Tibial nerve (tissue), 4 donors: ENCODE measurements around the gene GPR35. TPM values are rescaled to one million over a fixed set of nuclear protein-coding genes. Genes with fewer than 3 reads are reported as not detected.

Source experiments
- DNase-seq, 2 donors: peaks; one replicate each; pipeline ENCODE4 v3.0.0-alpha.2; 2019; ENCODE audit warnings: low spot score in 2 of 2
- H3K27ac ChIP-seq, 4 donors: fragments of 200-600 bp; sonication (generic) in 3 of 4; one replicate each; pipeline ENCODE4 v1.5.1; 2017 to 2019; ENCODE audit warnings: mild to moderate bottlenecking in 1 of 4
- H3K27me3 ChIP-seq, 2 donors: fragments of 200-600 bp; sonication (generic) in 1 of 2; one replicate each; pipeline versions ENCODE4 v1.5.1 to v1.6.0; 2017 to 2019
- H3K36me3 ChIP-seq, 3 donors: fragments of 200-600 bp; sonication (generic); one replicate each; pipeline ENCODE4 v1.5.1; 2018 to 2019
- H3K4me1 ChIP-seq, 4 donors: fragments of 200-600 bp; sonication (generic) in 3 of 4; one replicate each; pipeline ENCODE4 v1.5.1; 2017 to 2019
- H3K4me3 ChIP-seq, 4 donors: fragments of 200-600 bp; sonication (generic) in 3 of 4; one replicate each; pipeline ENCODE4 v1.5.1; 2017 to 2019; ENCODE audit warnings: mild to moderate bottlenecking in 1 of 4, moderate library complexity in 1 of 4
- H3K9me3 ChIP-seq, 4 donors: fragments of 200-600 bp; sonication (generic) in 3 of 4; one replicate each; pipeline ENCODE4 v1.5.1; 2017 to 2019
- CTCF ChIP-seq, 5 experiments: fragments of 200-600 bp in 3 of 5; fragments of 450-650 bp in 2 of 5; sonication (generic) in 3 of 5; IDR thresholded peaks; one replicate each; pipeline ENCODE4 v1.5.1; 2016 to 2019; ENCODE audit warnings: antibody characterized with exemption in 5 of 5, mild to moderate bottlenecking in 3 of 5, moderate library complexity in 2 of 5
- EP300 ChIP-seq, 2 donors: sonication (generic); formaldehyde crosslinking; IDR thresholded peaks; one replicate each; pipeline ENCODE4 v1.6.1; 2017; ENCODE audit warnings: antibody characterized with exemption in 2 of 2, mild to moderate bottlenecking in 1 of 2
- POLR2A ChIP-seq, 2 donors: fragments of 450-650 bp; IDR thresholded peaks; one replicate each; pipeline ENCODE4 v1.6.1; 2017; ENCODE audit warnings: antibody characterized with exemption in 2 of 2, mild to moderate bottlenecking in 2 of 2, moderate library complexity in 2 of 2
- WGBS, 2 donors: methylation state at CpG; one replicate each; pipeline ENCODE4 v1.1.5; 2018; 5-methylcytosine and 5-hydroxymethylcytosine counted together
- total RNA-seq, 4 donors: library from RNA; depleted of rRNA; stranded (reverse); fragments of >200 nt; gene quantifications; one replicate each; pipeline ENCODE4 v1.1.0, GENCODE V29; 2016

The GPR35 gene
- total RNA-seq, 4 donors from 2014 or later: 0.90 to 8.2 (median 2.0) TPM

- no peaks in the 10 kb centered on the region for H3K27me3 ChIP-seq
- no peak overlapping the region for H3K27ac ChIP-seq
- TF ChIP-seq POLR2A (IDR thresholded peaks at IDR 0.05) (no peak), CTCF (IDR thresholded peaks at IDR 0.05) (no peak), EP300 (IDR thresholded peaks at IDR 0.05) (no peak)
- H3K4me1 ChIP-seq: peaks cover 0 to 3% (median under 1%) of the 10 kb centered on the region in 4 donors
- DNase-seq: no peak
- no peak overlapping the region for H3K4me3 ChIP-seq
- H3K36me3 ChIP-seq: peaks cover 0 to 14% (median 0%) of the 10 kb centered on the region in 3 donors
- H3K9me3 ChIP-seq: no peaks in the 10 kb centered on the region
- 84 to 90% methylated on average over 19 of the region's 19 CpGs for WGBS, 2 donors
Measured at GRCh38 chr2:240619506-240620148, 5.7 kb upstream of the GPR35 start.

GRCh38 chr2:240620149-240620731, 5.0 kb upstream of the GPR35 start:
- TF ChIP-seq POLR2A (IDR thresholded peaks at IDR 0.05): no peak
- TF ChIP-seq EP300 (IDR thresholded peaks at IDR 0.05): no peak
- TF ChIP-seq CTCF (IDR thresholded peaks at IDR 0.05): no peak
- no peak overlapping the region for H3K27ac ChIP-seq
- 88 to 93% methylated on average over 13 of the region's 13 CpGs for WGBS, 2 donors
- H3K36me3 ChIP-seq: peaks cover 0 to 14% (median 0%) of the 10 kb centered on the region in 3 donors
- DNase-seq: no peak
- H3K4me3 ChIP-seq: no peak overlapping the region
- no peaks in the 10 kb centered on the region for H3K9me3 ChIP-seq
- no peaks in the 10 kb centered on the region for H3K27me3 ChIP-seq
- peaks cover 0 to 8% (median 3%) of the 10 kb centered on the region in 4 donors for H3K4me1 ChIP-seq

- H3K4me3 ChIP-seq: no peak overlapping the region
- TF ChIP-seq POLR2A (IDR thresholded peaks at IDR 0.05) (no peak), EP300 (IDR thresholded peaks at IDR 0.05) (no peak), CTCF (IDR thresholded peaks at IDR 0.05) (no peak)
- H3K27me3 ChIP-seq: no peaks in the 10 kb centered on the region
- H3K4me1 ChIP-seq: peaks cover 0 to 11% (median 4%) of the 10 kb centered on the region in 4 donors
- peaks cover 0 to 14% (median 0%) of the 10 kb centered on the region in 3 donors for H3K36me3 ChIP-seq
- no peak overlapping the region for H3K27ac ChIP-seq
- H3K9me3 ChIP-seq: no peaks in the 10 kb centered on the region
- WGBS, 2 donors: 77 to 86% methylated on average over 7 of the region's 7 CpGs
- no peak for DNase-seq
Measured at GRCh38 chr2:240620859-240621258, 4.4 kb upstream of the GPR35 start.

- 71% methylated on average over 5 to 9 of the region's 9 CpGs for WGBS, 2 donors
Measured at GRCh38 chr2:240622060-240622411, 3.2 kb upstream of the GPR35 start.

More at GRCh38 chr2:240622060-240622411, 3.2 kb upstream of the GPR35 start:
- H3K27me3 ChIP-seq: no peaks in the 10 kb centered on the region
- no peaks in the 10 kb centered on the region for H3K9me3 ChIP-seq
- H3K36me3 ChIP-seq: peaks cover 0 to 14% (median 0%) of the 10 kb centered on the region in 3 donors
- H3K27ac ChIP-seq: no peak overlapping the region
- no peak for DNase-seq
- H3K4me1 ChIP-seq: peaks cover 0 to 11% (median 5%) of the 10 kb centered on the region in 4 donors
- H3K4me3 ChIP-seq: no peak overlapping the region
- TF ChIP-seq EP300 (IDR thresholded peaks at IDR 0.05) (no peak), CTCF (IDR thresholded peaks at IDR 0.05) (no peak), POLR2A (IDR thresholded peaks at IDR 0.05) (no peak)
